NCI-H2081 (cell line): ENCODE measurements around the gene GPR142.

ENCODE experiments used
- DNase-seq, 2 experiments: peaks; one replicate each; lab custom pipeline; 2025; lab: John Stamatoyannopoulos, UW

The GPR142 gene

DNA sequence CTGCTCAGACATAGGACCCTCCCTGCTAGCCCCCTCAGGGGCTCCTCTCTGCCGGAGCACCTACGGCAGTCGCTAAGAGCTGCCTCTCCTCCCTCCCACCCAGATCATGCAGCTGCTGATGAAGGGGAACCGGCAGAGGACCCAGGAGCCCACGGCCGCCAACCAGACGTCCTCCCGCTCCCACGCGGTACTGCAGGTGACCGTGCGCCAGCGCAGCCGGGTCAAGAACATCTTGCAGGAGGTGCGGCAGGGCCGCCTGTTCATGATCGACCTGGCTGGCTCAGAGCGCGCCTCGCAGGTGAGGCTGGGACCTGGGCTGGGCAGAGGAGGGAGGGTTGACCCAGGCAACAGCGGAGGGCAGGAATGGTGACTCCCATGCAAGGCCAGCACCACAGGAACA lies 22.6 kb upstream of the GPR142 start:
- DNase-seq, result no peak

DNA sequence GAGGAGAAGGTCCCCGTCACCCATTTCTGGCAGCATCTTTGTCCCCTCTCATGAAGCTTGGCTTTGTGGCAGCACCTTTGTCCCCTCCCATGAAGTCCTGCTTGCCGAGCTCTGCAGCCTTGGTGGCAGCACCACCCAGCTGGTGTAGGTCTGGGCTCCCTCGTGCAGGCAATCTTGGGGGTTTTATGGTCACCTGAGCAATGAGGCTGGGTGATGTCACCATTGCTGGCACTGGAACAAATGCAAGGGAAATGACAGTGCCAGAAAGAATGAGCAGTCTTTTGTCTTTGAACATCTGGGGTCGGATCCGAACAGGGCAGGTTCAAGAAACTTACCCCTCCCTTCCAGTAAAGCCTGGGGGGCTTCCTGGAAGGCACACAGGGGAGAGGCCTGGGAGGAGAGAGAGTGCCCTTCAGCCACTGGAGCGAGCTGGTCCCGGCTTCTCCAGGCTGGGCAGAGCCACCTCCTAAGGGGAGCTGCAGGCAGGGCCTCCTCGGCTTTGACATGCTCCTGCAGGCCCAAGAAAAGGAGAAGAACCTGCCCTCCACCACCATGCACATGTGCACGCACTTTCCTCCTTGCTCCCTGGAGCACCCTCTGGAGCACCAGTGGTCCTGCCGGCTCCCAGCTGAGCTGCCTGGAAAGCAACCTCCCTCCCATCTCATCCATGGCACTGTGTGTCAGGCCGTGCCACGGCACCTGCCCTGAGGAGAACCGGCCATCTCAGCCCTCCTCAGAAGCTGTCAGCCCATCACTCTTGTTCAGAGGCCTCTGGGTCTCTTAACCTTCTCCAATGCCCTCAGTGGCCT lies 21.7 kb upstream of the GPR142 start:
- no peak for DNase-seq

DNA sequence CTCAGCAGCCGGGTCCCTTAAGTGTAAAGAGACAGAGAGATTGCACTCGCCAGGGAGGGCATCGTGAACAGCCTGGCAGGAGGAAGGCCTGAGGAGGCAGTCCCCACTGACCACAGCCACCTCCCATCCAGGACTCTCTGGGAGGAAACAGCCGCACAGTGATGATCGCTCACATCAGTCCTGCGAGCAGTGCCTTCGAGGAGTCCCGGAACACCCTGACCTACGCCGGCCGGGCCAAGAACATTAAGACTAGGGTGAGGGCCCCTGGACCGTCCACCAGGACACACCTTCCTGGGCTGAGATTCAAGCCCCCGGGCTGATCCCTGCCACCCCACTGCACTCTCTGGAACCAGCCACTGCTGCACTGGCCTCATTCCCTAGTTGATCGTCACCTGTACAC lies 19.7 kb upstream of the GPR142 start:
- DNase-seq, result no peak

DNA sequence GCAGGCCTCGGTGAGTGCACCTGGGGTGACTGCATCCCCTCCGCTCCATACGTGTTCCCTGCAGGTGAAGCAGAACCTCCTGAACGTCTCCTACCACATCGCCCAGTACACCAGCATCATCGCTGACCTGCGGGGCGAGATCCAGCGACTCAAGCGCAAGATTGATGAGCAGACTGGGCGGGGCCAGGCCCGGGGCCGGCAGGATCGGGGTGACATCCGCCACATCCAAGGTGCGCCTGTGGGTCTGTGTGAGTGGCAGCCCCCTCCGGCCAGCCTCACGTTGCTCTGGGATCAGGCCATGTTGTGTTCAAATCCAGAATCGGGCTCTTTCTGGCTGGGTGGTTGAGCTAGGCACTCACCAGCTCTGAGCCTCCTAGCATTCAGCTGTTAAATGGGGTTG lies 18.2 kb upstream of the GPR142 start:
- no peak for DNase-seq

DNA sequence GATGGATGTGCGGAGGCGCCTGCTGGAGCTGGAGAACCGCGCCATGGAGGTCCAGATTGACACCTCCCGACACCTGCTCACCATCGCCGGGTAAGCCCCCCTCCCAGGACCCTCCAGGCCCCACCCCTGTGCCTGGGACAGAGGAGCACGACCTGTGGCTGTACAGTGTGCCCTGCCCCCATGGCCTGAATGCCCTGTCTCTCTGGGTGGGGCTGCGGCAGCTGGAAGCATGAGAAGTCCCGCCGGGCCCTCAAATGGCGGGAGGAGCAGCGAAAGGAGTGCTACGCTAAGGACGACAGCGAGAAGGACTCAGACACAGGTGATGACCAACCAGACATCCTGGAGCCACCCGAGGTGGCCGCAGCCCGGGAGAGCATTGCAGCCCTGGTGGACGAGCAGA lies 16.8 kb upstream of the GPR142 start:
- DNase-seq, result no peak

DNA sequence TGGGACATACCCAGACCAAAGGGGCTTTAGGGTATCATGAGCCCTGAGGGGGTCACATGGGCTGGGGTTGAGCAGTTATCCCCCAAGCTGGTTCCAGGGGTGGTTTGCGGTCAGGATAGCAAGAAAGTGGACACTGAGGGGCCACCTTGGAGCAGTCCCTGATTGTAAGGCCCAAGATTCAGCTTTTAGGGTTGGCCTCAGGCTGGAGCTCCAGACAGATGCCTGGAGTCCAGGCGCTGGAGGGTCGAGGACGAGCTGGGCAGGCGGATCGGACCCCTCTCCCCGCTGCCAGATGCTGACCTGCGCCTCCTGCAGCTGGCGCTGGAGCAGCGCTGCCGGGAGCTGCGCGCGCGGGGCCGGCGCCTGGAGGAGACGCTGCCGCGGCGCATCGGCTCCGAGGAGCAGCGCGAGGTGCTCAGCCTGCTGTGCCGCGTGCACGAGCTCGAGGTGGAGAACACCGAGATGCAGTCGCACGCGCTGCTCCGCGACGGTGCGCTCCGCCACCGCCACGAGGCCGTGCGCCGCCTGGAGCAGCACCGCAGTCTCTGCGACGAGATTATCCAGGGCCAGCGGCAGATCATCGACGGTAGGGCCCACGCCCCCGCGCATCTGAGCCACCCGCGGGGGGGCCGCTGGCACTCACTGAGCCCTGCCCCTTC lies 15.6 kb upstream of the GPR142 start:
- no peak for DNase-seq

DNA sequence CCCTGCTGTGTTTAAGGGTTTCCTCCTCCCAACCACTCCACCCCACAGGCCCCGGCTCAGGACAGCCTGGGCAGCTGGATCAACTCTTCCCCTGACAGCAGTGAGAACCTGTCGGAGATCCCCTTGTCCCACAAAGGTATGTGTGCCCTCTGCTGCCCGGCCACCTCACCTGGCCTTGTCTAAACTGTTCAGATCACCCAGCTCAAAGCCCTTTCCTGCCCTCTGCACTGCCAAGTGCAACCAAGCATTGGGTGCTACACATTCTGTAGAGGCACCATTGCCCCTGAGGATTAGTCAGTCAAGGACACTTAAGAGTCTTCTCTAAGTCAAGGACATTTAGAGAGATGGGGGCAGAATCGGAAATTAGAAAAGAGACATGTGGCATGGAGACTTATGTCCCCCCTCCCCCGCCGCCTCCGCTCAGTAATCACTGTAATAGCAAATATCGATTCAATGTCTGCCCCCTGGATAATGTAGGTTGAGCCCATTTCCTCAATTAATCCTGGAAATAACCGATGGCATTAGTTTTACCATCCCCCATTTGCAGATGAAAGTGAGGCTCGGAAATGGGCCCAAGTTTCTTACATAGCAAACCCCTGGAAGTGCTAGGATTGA lies 13.8 kb upstream of the GPR142 start:
- no peak for DNase-seq

DNA sequence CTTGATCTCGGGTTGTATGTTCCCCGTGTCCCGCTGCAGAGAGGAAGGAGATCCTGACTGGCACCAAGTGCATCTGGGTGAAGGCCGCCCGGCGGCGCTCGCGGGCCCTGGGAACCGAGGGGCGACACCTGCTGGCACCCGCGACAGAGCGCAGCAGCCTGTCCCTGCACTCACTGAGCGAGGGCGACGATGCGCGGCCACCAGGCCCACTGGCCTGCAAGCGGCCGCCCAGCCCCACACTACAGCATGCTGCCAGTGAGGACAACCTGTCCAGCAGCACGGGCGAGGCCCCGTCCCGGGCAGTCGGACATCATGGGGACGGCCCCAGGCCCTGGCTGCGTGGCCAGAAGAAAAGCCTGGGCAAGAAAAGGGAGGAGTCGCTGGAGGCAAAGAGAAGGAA lies 13.2 kb upstream of the GPR142 start:
- DNase-seq, result no peak

DNA sequence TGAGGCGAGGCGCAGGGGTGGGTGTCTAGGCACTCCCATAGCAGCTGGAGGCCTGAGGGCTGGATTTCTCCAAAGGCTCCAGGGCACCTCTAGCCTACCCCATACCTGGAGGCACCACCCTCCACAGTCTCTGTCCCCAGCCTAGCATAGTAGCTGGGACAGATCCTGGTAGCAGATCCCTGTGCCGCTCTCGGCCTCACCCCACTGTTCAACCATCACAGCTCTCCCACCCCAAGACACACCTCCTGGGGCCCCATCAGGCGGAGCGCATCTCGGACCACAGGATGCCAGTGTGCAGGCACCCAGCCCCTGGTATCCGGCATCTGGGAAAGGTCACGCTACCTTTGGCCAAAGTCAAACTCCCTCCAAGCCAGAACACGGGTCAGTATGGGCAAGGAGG lies 12.7 kb upstream of the GPR142 start:
- DNase-seq, result no peak

DNA sequence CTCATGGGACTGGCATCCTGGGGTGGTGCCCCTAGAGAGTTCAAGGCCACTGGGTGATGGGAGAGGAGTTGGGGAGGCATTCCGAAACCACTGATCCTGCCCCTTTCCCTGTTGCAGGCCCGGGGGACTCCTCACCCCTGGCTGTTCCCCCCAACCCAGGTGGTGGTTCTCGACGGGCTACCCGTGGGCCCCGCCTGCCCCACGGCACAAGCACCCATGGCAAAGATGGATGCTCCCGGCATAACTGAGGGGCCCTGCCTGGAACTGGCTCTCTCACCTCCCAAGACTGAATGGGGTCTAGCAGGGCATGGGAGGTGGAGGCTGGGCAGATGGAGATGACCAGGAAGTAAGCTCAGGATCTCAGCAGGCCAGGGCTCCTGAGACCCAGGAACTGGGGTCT lies 12.2 kb upstream of the GPR142 start:
- DNase-seq, result no peak

DNA sequence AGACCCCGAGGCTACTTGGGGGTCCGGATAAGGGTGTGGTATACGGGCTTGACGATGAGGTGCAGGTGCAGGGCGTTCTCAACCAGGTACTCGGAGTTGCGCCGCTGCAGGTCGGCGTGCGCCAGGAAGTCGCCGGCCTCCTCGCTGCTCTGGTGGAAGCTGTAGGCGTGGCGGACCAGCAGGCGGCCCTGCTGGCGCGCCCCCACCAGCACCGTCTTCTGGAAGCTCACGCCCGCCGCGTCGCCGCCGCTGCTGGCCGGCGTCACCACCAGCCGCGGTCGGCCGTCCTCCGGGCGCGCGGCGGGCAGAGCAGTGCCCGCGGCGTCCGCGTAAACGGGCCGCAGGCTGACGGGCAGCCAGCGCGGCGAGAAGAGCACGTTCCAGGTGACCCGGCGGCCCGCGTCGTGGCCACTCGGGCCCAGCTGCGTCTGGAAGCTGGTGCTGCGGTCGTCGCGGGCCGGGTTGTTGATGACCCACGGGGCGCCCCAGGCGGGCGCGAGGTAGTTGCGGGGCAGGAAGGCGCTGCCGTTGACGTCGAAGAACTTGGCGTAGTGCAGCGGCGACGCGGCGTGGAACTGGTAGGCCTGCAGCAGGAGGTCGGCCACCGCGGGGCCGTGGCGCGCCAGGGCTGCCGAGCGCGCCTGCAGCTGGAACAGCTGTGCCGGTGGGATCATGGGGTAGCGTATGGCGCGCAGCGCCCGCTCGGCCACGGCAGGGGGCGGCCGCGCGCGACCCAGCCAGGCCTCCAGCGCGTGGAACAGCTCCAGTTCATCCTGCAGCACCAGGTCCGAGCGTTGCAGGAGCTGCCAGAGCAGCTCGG lies 10.4 kb upstream of the GPR142 start:
- no peak for DNase-seq

DNA sequence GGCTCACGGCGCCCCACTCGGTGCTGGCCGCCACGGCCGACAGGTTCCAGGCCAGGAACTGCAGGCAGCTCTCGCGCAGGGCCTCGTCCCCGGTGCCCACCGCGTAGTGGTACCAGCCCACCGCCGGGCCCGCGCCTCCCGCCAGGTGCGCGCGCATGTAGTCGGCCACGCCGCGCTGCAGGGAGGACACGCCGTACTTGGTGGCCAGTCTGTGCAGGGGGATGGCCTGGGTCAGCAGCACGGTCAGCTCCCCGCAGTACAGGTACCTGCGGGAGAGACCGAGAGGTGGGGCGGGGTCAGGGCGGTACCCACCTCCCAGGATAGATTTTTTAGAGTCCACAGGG lies 9.9 kb upstream of the GPR142 start:
- DNase-seq, result no peak

DNA sequence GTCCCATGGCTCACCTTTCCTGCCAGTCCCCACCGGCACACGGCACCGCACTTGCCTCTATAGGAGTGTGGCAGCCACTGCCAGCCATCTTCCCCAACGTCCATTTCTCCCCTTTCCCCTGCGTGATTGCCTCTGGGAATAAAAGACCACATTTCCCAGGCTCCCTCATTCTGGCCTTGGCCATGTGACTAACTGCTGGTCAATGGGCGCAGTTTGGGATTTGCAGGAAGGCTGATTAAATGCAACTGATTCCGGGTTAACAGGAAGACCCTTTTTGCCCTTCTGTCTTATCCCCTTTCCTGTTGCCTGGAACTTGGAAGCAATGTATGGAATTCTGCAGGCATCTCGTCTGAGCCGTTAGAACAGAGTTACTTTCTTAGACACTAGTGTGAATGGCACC lies 8.6 kb upstream of the GPR142 start:
- no peak for DNase-seq

DNA sequence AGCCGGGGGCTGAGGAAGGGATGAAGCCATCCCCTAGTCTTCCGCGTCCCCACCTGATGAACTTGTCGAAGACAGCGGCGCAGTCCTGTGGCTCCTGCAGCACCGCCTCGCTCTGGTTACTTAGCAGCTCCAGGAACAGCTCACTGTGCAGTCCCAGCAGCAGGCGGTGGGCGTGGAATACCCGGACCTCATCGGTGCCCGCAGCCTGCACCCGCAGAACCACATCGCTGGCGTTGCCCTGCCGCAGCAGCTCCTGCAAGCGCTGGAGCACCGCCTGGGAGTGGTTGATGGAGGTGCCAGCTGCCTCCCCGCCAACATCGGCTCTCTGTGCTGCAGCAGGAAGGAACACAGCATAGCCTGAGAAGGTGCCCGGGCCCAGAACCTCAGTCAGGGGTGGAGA lies 7.4 kb upstream of the GPR142 start:
- no peak for DNase-seq

DNA sequence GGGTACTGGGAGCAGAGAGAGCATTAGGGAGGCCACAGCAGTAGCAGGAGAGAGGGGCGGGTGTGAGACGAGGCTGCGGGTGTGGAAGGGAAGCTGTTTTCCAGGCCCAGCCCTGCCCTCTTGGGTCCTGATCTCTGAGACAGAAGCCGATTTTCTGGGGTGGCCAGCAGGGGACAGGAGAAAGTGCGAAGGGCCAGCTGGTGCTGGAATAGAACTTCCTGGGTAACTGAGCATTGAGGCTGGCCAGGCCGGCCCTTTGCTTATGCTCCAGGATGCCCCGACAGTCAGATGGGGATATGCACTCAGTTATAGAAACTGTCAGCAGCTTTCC lies 6.4 kb upstream of the GPR142 start:
- DNase-seq, result no peak

DNA sequence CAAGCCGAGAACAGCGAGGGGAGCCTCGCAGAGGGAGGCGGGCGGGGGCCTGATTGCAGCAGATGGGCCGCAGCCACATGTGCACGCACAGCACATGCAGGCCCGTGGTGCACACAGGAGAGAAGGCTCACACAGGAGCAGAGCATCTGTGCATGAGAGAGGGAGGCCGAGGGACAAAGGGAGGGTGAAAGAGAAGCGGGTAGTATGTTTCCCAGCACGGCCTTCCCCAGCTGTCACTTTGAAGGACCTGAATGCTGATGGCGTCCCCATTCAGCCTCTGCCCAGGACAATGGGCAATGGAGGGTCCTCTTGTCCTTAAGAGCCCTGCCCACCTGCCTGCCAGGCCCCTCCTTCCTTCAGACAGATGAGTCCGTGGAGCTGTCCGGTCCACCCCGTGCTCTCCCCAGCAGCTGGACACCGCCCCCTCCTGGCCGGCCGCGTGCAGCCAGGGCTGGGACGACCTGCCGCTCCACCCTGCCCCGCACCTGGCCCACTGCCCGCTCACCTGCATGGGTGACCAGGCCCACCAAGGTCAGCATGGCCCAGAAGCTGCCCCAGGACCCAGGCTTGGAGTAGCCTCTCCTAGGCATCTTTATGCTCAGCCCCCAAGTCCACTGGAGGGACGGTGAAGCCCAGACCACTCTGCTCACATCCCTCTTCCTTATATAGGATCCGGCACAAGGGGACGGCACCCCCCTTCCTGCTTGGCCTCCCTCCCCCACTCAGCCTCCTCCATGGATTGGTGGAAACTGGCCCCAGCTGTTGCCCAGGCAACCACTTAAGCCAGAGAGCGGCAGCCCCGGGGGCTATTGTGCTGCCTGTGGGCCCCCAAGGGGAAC lies 5.9 kb upstream of the GPR142 start, which contains the start of gene BTBD17:
Gene BTBD17 (minus strand): TSS at position 639 of the 839 bp plus-strand sequence. CDS start 49 bp downstream, at position 590.
- peak; percentile 45 to 46 for DNase-seq

DNA sequence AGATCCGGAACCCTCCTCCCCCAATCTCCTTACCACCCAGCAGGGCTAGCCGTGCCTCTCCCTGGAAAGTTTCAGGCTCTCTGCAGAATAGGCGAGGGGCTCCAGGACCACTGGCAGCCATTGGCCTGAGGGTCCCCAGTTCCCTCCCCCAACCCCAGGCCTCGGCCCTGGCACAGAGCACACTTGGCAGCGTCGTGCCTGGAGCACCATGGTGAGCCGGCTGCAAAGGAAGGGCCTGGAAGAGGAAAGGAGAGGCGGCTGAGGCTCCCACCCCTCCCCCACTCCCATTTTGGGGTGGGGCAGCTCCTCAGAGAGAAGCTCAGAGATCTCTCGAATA lies 5.3 kb upstream of the GPR142 start:
- DNase-seq, result no peak

DNA sequence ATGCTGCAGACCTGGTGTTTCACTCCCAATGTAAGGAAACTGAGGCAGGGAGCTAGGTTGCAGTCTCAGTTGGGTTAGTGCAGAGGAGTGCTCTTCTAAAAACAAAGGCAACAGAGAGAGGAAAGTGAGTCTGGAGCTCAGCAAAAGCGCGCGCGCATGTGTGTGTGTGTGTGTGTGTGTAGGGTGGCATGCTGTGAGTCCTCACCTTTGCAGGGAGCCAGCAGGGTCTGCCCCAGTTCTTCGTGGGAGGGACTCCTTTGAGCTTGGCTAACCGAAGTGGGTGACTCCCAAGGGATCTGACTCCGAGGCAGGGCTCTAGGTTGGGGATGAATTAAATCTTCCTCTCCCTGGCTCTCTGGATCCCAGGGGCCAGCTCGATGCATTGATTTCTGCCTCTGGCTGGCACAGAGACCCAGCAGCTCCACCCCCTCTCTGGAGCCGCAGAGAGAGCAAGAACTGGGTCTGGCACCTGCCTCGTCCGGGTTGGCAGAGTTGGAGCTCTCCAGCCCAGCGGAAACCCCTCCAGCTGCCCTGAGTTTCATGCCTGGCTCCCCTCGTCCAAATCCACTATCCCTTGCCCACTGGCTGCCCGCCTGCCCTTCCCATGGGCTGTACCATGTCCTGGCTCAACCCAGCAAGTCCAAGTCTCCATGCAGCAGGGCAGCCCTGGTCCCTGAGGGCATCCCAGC lies 4.4 kb upstream of the GPR142 start:
- DNase-seq, result no peak

DNA sequence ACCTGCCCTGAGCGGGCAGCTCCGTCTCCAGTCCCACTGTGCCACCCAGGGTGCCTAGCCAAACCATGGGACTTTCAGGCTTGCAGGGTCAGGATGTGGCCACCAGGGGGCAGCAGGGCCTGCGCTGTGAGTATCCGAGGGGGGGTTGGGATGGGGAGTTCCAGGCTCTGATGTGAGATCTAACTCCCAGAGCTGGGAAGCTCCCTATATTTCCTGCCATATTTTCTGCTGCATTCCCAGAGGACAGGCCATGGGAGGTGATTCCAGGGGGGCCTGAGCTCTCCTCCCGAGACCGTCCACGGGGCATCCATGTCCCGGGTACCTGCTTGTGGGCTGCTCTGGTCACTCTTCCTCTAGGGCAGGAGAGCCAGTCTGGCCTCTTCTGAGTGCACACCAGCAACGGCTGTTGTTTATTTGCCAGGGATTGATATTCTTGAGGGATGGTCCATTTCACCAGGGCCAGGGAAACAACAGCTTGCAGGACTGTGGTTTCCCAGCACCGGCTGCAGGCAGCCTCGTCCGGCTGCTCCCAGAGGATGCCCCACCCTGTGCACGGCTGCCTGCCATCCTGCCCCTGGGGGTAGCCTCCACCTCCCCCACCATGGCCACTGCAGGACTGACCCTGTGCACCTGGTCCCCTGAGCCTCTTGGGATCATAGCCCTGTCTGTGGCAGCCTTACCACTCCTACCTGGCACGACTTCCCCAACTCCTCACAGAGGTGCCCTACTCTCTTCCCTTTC lies 1.2 kb downstream of the GPR142 start:
- DNase-seq, result peak; percentile 72 to 74

DNA sequence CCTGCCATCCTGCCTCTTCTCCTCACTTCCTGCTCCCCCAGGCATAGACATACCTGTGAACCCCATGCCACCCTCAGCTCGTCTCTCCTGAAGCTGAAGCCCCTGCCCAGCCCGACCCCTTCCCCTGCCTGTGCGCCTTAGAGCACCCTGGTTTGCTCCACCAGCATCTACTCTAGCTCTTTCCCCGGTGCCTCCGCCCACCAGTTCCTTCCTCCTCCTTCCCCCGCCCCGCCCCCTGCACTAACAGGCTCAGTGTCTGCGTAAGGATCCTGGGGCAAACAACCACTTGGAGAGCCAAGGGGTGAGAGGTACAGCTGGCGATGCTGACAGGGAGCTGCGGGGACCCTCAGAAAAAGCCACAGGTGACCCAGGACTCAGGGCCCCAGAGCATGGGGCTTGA lies 1.9 kb downstream of the GPR142 start:
- no peak for DNase-seq
